Panc1 (cell line): Measurements from ENCODE around the gene FASTKD1.

Source experiments
- POLR2AphosphoS5 ChIP-seq: IDR thresholded peaks from 2 replicates; pipeline ENCODE4 v1.6.1; 2012; ENCODE audit warnings: mild to moderate bottlenecking, low read depth, low read length, moderate library complexity
- SIN3A ChIP-seq: IDR thresholded peaks from 2 replicates; pipeline ENCODE4 v1.6.1; 2012; ENCODE audit warnings: low read depth, mild to moderate bottlenecking, low read length, moderate library complexity, borderline replicate concordance; ENCODE audit not compliant: insufficient read depth
- TF ChIP-seq, protein P1 (sequence below): fragments of 450-650 bp; IDR thresholded peaks from 2 replicates; pipeline ENCODE4 v1.5.1; 2017; ENCODE audit warnings: mild to moderate bottlenecking
- TF ChIP-seq, protein P2 (sequence below), 2 experiments: IDR thresholded peaks; 2 replicates each; pipeline ENCODE4 v1.6.1; 2011 to 2012; ENCODE audit warnings: low read depth in 2 of 2, control low read depth in 1 of 2, low read length in 1 of 2, mild to moderate bottlenecking in 1 of 2, moderate library complexity in 1 of 2; ENCODE audit not compliant: insufficient read depth in 1 of 2

DNA sequence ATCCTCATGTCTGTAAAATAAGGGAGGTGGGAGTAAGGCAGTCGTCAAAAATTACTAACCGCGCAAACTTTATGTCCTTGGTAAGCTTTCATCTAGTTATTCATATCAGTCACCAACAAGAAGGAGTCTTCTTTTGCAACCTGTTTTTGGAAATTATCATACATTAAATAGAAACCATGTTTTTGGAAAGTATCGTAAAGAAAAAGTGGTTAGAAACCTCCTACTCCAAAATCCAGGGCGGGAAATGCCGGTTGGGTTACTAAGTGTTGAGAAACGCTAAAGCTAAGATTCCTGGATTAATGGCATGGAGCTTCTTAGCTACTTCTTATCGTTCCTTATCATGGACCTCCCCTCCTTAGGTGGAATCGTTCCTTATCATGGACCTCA, 93.6 kb downstream of the FASTKD1 start:
- TF ChIP-seq, protein P1, sequence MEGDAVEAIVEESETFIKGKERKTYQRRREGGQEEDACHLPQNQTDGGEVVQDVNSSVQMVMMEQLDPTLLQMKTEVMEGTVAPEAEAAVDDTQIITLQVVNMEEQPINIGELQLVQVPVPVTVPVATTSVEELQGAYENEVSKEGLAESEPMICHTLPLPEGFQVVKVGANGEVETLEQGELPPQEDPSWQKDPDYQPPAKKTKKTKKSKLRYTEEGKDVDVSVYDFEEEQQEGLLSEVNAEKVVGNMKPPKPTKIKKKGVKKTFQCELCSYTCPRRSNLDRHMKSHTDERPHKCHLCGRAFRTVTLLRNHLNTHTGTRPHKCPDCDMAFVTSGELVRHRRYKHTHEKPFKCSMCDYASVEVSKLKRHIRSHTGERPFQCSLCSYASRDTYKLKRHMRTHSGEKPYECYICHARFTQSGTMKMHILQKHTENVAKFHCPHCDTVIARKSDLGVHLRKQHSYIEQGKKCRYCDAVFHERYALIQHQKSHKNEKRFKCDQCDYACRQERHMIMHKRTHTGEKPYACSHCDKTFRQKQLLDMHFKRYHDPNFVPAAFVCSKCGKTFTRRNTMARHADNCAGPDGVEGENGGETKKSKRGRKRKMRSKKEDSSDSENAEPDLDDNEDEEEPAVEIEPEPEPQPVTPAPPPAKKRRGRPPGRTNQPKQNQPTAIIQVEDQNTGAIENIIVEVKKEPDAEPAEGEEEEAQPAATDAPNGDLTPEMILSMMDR, result no peak
- TF ChIP-seq POLR2AphosphoS5 (no peak), SIN3A (no peak)
- TF ChIP-seq, protein P2, sequence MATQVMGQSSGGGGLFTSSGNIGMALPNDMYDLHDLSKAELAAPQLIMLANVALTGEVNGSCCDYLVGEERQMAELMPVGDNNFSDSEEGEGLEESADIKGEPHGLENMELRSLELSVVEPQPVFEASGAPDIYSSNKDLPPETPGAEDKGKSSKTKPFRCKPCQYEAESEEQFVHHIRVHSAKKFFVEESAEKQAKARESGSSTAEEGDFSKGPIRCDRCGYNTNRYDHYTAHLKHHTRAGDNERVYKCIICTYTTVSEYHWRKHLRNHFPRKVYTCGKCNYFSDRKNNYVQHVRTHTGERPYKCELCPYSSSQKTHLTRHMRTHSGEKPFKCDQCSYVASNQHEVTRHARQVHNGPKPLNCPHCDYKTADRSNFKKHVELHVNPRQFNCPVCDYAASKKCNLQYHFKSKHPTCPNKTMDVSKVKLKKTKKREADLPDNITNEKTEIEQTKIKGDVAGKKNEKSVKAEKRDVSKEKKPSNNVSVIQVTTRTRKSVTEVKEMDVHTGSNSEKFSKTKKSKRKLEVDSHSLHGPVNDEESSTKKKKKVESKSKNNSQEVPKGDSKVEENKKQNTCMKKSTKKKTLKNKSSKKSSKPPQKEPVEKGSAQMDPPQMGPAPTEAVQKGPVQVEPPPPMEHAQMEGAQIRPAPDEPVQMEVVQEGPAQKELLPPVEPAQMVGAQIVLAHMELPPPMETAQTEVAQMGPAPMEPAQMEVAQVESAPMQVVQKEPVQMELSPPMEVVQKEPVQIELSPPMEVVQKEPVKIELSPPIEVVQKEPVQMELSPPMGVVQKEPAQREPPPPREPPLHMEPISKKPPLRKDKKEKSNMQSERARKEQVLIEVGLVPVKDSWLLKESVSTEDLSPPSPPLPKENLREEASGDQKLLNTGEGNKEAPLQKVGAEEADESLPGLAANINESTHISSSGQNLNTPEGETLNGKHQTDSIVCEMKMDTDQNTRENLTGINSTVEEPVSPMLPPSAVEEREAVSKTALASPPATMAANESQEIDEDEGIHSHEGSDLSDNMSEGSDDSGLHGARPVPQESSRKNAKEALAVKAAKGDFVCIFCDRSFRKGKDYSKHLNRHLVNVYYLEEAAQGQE (IDR thresholded peaks at IDR 0.05; ENCODE audit: insufficient read depth in 1 of 2, low read depth in 2 of 2, low read length in 1 of 2), result no peak
